Kidney (tissue), 14 donors: Measurements from ENCODE around the gene PHF2. TPM values are rescaled to one million over a fixed set of nuclear protein-coding genes. Genes with fewer than 3 reads are reported as not detected.

Source experiments
- DNase-seq, 5 donors: peaks; one replicate each; pipeline ENCODE4 v3.0.0-alpha.2; 2013 to 2020
- FAIRE-seq: peaks from 2 replicates; lab custom pipeline; 2012; peaks lifted over from hg19 to GRCh38; lab: Jason Lieb, UNC
- H3K27ac ChIP-seq, 2 donors: one replicate each; pipeline ENCODE4 v1.7.0; 2013; ENCODE audit warnings: low read depth in 2 of 2, low read length in 2 of 2, inconsistent platforms in 1 of 2
- H3K27me3 ChIP-seq: one replicate; pipeline ENCODE4 v1.7.1; 2013; ENCODE audit warnings: low read length, inconsistent platforms; ENCODE audit not compliant: control insufficient read depth, insufficient read depth
- H3K36me3 ChIP-seq, 3 donors: one replicate each; pipeline versions ENCODE4 v1.7.0 to v1.7.1; 2013; ENCODE audit warnings: low read length in 3 of 3, control low read depth in 1 of 3, inconsistent platforms in 1 of 3; ENCODE audit not compliant: insufficient read depth in 3 of 3, control insufficient read depth in 2 of 3
- H3K4me1 ChIP-seq, 3 donors: one replicate each; pipeline versions ENCODE4 v1.7.0 to v1.7.1; 2013; ENCODE audit warnings: low read length in 3 of 3, inconsistent platforms in 1 of 3, low read depth in 1 of 3; ENCODE audit not compliant: control insufficient read depth in 2 of 3, insufficient read depth in 2 of 3
- H3K4me3 ChIP-seq, 3 donors: one replicate each; pipeline versions ENCODE4 v1.7.0 to v1.8.1; 2013; ENCODE audit warnings: low read length in 3 of 3, control low read depth in 1 of 3, inconsistent platforms in 1 of 3
- H3K9ac ChIP-seq, 3 donors: one replicate each; pipeline versions ENCODE4 v1.7.0 to v1.7.1; 2013; ENCODE audit warnings: low read length in 3 of 3, control low read depth in 1 of 3, inconsistent platforms in 1 of 3
- H3K9me3 ChIP-seq, 3 donors: one replicate each; pipeline versions ENCODE4 v1.7.0 to v1.7.1; 2013; ENCODE audit warnings: low read length in 3 of 3, control low read depth in 1 of 3, inconsistent platforms in 1 of 3; ENCODE audit not compliant: control insufficient read depth in 2 of 3, insufficient read depth in 1 of 3
- CTCF ChIP-seq: IDR thresholded peaks from 3 replicates; pipeline ENCODE4 v1.5.1; 2012; ENCODE audit warnings: mild to moderate bottlenecking, moderate library complexity, borderline replicate concordance; ENCODE audit not compliant: insufficient read depth; ENCODE audit errors: extremely low read depth
- intact Hi-C: fragments of 100-400 bp; cut with DNase I; formaldehyde crosslinking; loops from one replicate; pipeline ENCODE4 v1.11.1; 2022
- polyA plus RNA-seq: library from polyadenylated mRNA; stranded (reverse); fragments of 350-450 nt; fragmentation: Illumina TruSeq; extraction: RNeasy Lipid Tissue Mini Kit (QIAGEN cat#74804); gene quantifications from one replicate; pipeline ENCODE4 v1.2.3, GENCODE V29; 2014; ENCODE audit warnings: low read depth, low replicate concordance; ENCODE audit not compliant: insufficient read depth
- total RNA-seq: library from RNA; stranded (reverse); fragmentation: NEBNext Ultra II Directional; extraction: Animal tissue kit (Norgen Biotek cat#: 25700); gene quantifications from one replicate; pipeline ENCODE4 v1.2.1, GENCODE V29; 2021
- donor health status: control.
- donor health status: control.
- donor health status: control.
- donor health status: control.
- donor health status: control.
- donor health status: DM: yes; HTN: yes; CAD: no.
- donor health status: Normal renal cell carcinoma (clear cell type).

The PHF2 gene
- total and polyA plus RNA-seq, 2 donors from 2014 or later, result 10.2 to 30.7 TPM

DNA sequence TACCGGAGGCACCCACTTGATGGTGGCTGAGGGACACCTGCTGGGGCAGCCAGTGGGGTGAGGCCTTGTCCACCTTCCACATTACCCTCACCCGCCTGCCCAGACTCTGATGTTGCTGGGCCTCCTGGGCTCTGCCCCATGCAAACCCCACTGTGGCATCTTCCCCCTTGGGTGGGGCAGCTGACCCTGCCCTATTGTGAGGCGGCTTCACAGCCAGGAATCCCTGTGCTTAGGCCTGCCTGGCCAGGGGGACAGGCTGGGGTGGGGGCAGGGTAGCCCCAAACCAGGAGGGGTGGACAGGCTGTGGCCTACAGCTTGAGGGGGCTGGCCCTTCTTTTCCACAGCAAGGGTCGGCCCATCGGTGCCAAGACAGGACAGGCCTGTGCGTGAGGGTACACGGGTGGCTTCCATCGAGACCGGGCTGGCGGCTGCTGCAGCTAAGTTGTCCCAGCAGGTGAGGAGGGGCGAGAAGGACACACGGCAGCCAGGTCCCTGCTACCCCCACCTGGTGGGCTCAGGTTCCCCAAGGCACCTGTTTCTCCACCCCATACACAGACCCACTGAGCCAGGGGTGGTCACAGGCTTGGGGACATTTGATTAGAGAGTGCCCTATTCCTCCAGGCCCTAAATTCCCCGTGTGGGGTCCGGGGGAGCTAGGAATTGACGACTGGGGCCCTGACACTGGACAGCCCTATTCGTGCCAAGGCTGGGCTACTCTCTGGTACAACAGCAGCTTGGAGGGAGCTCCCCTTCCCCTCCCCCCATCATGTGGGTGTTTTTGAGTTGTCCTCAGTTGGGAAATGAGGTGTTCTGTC, 99.2 kb downstream of the PHF2 start:
- no peak overlapping the region for H3K4me3 ChIP-seq
- no peak for TF ChIP-seq CTCF
- no peaks in the 10 kb centered on the region for H3K27me3 ChIP-seq
- intact Hi-C loops, result no loop called here
- H3K27ac ChIP-seq, result no peak overlapping the region
- FAIRE-seq (no peak), DNase-seq (peak in 2 of 5 donors; percentile 7 to 67)
- no peaks in the 10 kb centered on the region for H3K4me1 ChIP-seq
- H3K9ac ChIP-seq, result no peak overlapping the region
- no peaks in the 10 kb centered on the region for H3K9me3 ChIP-seq
- H3K36me3 ChIP-seq, result peaks cover 0 to 8% (median 6%) of the 10 kb centered on the region in 3 donors

DNA sequence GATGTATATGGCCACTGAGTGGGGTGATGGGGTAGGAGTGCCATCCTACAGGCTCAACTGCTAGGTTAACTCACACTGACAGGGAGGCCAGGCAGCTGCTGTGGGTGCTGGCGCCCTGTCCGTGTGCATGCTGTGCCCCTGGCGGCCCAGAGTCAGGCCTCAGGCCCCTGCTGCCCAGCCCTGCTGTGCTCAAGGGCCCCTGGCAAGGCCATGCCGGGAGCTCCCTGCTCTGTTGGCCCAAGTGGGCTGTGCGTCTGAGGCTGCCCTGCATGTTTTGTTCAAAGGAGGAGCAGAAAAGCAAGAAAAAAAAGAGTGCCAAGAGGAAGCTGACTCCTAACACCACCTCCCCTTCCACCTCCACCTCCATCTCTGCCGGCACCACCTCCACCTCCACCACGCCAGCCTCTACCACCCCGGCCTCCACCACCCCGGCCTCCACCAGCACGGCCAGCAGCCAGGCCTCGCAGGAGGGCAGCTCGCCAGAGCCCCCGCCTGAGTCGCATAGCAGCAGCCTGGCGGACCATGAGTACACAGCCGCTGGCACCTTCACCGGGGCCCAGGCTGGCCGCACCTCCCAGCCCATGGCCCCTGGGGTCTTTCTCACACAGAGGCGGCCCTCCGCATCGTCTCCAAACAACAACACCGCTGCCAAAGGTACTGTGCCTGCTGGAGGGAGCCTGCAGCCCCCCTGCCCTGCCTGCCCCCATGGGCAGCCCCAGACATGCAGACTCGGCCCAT, 100.1 kb downstream of the PHF2 start:
- Histone ChIP-seq H3K9ac (no peak overlapping the region), H3K9me3 (no peaks in the 10 kb centered on the region), H3K4me3 (no peak overlapping the region), H3K27me3 (no peaks in the 10 kb centered on the region), H3K36me3 (peaks cover 0 to 8% (median 6%) of the 10 kb centered on the region in 3 donors), H3K27ac (no peak overlapping the region), H3K4me1 (no peaks in the 10 kb centered on the region)
- FAIRE-seq (no peak), DNase-seq (peak in 3 of 5 donors; percentile 3 to 54 (median 31))
- TF ChIP-seq CTCF, result no peak
- intact Hi-C loops, result no loop called here

GRCh38 chr9:93677048-93677571, 100.7 kb downstream of the PHF2 start:
- Histone ChIP-seq H3K27ac (no peak overlapping the region), H3K9me3 (no peaks in the 10 kb centered on the region), H3K9ac (no peak overlapping the region), H3K36me3 (peaks cover 0 to 8% (median 6%) of the 10 kb centered on the region in 3 donors), H3K27me3 (no peaks in the 10 kb centered on the region), H3K4me3 (no peak overlapping the region), H3K4me1 (no peaks in the 10 kb centered on the region)
- DNase-seq (peak in 2 of 5 donors; percentile 3 to 51), FAIRE-seq (no peak)
- intact Hi-C loops, result no loop called here
- no peak for TF ChIP-seq CTCF
